ENCODE results near the gene TAB2.

DNA sequence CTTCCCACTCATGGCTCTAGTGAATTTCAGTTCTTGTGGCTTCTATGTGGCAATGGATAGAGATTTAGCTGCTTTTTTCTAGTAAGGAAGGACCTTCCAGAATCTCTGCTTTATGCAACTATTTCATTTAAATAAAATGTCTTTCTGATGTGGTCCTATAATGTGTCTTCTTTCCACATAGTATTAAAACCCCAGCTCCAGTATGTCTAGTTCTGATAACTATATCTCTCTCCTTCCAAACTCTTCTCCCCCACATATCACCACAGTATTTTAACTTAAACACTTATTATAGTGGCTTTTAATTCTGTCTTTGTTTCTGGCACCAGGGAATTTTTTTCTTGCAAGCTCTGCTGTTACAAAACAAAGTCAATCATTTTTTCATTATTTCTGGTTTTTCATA lies 41.9 kb downstream of the TAB2 start:
- TF ChIP-seq, protein P1, sequence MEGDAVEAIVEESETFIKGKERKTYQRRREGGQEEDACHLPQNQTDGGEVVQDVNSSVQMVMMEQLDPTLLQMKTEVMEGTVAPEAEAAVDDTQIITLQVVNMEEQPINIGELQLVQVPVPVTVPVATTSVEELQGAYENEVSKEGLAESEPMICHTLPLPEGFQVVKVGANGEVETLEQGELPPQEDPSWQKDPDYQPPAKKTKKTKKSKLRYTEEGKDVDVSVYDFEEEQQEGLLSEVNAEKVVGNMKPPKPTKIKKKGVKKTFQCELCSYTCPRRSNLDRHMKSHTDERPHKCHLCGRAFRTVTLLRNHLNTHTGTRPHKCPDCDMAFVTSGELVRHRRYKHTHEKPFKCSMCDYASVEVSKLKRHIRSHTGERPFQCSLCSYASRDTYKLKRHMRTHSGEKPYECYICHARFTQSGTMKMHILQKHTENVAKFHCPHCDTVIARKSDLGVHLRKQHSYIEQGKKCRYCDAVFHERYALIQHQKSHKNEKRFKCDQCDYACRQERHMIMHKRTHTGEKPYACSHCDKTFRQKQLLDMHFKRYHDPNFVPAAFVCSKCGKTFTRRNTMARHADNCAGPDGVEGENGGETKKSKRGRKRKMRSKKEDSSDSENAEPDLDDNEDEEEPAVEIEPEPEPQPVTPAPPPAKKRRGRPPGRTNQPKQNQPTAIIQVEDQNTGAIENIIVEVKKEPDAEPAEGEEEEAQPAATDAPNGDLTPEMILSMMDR (IDR thresholded peaks at IDR 0.05; ENCODE audit: poor library complexity), result no peak
- no peak for TF ChIP-seq EZH2phosphoT487 (IDR thresholded peaks at IDR 0.05; ENCODE audit: low read depth, severe bottlenecking, unreplicated experiment)
